Erythroblast (primary cell): ENCODE data around the gene ITPKB.

Experiments used
- GATA1 ChIP-seq: IDR thresholded peaks from 2 replicates; pipeline ENCODE4 v1.6.1; 2011; ENCODE audit warnings: low read depth, mild to moderate bottlenecking, control low read depth, low read length, moderate library complexity
- POLR2A ChIP-seq: IDR thresholded peaks from 2 replicates; pipeline ENCODE4 v1.6.1; 2011; ENCODE audit warnings: mild to moderate bottlenecking, low read length

DNA sequence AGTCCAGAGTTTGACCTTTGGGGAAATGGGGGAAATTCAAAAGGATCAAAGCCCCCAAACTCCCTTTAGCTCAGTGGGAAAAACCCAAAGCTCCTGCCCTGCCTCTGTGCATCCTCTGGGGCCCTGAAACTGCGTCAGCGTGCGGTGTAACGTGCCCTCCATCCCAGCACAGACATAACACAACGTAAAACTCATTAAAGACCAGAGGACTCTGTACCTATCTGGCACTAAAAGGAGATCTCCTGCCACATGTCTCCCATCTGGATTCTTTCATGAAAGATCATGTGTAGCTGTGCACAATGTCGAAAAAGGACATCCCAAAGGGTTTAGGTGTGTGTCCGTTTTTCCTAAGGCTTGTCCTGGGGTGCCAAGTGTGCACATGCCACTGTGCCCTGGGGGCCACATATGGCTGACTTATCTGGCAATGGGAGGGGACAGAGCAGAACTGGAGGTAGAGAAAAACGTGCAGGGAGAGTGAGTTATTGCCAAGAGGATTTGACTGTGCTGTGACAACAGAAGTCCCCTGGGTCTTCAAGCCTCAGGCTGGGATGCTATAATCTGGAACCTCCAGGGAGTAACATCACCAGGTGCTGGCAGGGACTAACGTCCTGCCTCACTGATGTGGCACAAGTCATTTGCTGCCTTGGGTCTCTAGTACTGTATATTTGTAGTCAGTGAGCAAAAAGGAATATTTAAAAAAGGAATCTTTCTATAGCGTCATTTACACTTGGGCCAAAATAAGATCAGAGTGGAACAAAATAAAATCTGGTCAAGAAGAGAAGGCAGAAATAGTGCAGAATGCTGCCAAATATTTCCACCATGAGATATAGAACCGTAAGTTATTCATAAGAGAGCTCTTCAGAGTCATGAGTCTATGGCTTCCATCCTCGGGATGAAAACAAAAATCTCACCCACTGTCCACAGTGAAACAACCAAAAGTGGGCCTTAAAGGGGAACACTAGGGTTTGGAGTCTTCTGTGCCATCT, 52.3 kb downstream of the ITPKB start:
- TF ChIP-seq POLR2A (no peak), GATA1 (no peak)
